GM18951 (cell line): Measurements from ENCODE around the gene GEMIN4.
"Not testable (repeated sequence)": the region's sequence is repeated elsewhere in the genome, so short reads cannot be mapped to it uniquely, and the experiment has no call there.

Experiments
- POLR2A ChIP-seq: IDR thresholded peaks from 4 replicates; pipeline ENCODE4 v1.6.1; 2011; ENCODE audit warnings: mild to moderate bottlenecking; ENCODE audit not compliant: insufficient read length, insufficient read depth; ENCODE audit errors: extremely low read depth
- in situ Hi-C: fragments of 300-500 bp; cut with MboI; formaldehyde crosslinking; loops from one replicate; pipeline ENCODE4 v1.12.0; 2022; ENCODE audit warnings: low sequenced_read_pairs, mixed read lengths, inconsistent platforms; ENCODE audit not compliant: unreplicated experiment

GEMIN4 gene

DNA sequence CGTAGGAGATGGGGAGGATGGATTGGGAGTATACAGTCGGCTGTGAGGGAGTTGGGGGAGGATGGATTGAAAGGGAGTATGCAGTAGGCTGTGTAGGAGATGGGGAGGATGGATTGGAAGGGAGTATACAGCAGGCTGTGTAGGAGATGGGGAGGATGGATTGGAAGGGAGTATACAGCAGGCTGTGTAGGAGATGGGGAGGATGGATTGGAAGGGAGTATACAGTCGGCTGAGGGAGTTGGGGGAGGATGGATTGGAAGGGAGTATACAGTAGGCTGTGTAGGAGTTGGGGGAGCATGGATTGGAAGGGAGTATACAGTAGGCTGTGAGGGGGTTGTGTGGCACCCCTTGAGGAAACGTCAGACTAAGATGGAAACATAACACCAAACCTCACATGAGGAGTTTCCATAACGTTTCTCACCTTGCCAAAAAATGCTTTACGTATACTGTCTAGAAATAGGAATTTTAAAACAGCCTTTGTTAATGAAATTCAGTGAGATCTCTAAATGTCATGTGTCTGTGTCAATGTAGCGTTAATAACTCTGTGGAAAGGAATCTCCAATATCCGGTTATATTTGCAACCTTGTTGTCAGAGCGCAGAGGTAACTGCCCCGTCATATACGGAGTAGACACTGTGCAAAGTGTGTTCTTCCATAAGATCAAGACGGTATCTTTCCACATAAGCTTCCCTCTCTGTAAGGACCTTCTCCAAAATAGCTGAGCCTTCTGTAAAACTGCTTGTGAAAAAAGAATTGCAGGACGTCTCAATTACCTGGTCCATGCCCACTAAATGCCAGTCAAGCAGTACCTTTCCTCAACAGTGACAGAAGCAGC, 31.1 kb downstream of the GEMIN4 start:
- in situ Hi-C loops = no loop called here
- TF ChIP-seq POLR2A = no peak

DNA sequence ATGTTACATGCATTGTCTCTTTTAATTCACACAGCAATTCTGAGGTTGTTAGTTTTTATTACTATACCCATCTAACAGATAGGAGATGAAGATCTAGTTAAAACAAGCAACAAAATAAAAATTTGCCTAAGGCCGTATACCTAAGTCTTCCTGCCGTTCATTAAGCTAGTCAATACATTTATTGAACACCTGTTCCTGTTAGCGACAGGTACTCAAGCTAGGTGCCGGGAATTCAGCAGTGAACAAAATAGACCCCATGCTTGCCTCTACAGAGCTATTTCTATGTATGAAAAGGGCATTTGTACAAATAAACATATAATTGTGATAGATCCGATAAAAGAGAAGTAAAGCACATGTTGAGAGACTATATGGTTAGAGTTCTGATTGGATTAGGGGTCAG, 34.0 kb downstream of the GEMIN4 start:
- in situ Hi-C loops = no loop called here
- TF ChIP-seq POLR2A = no peak

DNA sequence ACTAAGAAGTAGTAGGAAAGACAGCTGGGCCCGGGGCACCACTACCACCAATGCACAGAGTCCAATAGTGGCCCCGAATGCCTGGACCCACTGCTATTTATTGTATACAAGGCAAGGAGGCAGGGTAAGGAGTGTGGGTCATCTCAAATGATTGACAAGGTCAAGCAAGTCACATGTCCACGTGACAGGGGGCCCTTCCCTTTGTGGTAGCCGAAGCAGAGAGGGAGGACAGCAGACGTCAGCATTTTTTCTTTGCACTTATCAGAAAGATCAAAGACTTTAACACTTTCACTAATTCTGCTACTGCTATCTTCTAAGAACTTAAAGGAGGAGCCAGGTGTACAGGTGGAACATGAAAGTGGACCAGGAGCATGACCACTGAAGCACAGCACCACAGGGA, 43.9 kb downstream of the GEMIN4 start:
- in situ Hi-C loops = loop anchor here (10.0 kb wide), 1 partner anchor 293 kb away; a partner anchor contains a TSS
- TF ChIP-seq POLR2A = no peak

DNA sequence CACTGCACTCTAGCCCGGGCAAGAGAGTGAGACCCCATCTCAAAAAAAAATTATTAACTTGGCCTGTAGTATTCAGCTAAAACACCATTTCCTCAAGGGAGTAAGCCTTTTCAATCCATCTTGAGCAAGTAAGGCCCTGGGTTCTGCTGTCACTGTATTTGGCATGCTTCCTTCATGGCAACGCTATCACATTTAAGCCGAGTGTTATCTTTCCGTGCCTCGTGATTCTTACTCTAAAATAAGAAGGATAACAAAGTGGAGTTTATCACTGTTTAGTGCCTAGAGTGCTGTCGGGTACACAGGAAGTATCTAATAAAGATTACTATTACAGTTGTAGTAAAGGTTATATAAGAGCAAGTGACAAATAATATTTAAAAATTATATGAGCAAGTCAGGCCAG, 46.2 kb downstream of the GEMIN4 start:
- in situ Hi-C loops = loop anchor here (10.0 kb wide), 1 partner anchor 291 kb away; a partner anchor contains a TSS
- no peak for TF ChIP-seq POLR2A

DNA sequence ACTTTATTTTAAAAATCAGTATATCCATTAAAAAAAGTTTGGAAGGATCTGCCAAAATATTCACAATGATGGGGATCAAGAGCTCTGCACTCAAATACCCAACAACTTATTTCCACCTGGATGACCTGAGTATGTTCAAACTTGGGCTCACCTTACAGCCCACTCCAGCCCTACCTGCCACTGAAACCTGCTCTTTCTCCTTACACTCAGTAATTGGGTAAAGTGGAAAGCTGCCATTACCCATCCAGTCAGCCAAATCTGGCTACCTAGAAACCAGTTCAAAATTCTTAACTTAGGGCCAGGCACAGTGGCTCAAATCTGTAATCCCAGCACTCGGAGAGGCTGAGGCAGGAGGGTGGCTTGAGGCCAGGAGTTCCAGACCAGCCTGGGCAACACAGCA, 47.1 kb downstream of the GEMIN4 start:
- no peak for TF ChIP-seq POLR2A
- in situ Hi-C loops = loop anchor here (10.0 kb wide), 1 partner anchor 290 kb away; a partner anchor contains a TSS

DNA sequence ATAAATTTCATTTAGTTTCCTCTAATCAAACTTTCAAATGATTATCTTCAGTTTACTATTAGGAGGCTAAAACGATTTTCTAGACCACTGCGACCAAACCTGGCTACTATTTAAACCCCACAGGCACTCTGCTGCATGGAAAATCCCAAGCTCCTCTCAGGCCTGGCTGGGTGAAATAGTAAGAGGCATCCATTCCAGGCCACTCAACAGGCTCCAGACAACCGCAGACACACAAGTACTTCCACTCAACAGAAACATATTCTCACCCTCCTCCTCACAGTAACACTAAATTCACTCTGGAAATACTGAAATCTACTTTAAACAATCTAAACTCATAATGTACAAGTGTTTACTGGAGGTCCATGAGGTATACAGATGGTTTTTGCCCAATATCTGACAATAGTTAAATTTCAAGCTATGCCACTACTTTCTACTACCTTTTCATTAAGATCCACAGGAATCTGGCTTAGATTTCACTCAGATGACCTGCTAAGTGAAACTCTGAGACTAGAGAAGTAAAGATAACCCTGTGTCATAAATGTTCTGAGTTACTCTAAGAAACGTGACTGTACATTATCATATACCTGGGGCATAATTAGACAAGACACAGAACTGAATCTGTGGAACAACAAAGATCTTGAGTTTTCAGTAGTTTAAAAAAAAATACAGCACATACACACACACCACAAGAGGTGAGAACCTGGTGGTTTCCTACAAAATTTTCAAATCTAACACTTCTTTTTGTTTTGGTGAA, 47.8 kb downstream of the GEMIN4 start:
- in situ Hi-C loops = loop anchor here (10.0 kb wide), 1 partner anchor 289 kb away; a partner anchor contains a TSS
- no peak for TF ChIP-seq POLR2A

DNA sequence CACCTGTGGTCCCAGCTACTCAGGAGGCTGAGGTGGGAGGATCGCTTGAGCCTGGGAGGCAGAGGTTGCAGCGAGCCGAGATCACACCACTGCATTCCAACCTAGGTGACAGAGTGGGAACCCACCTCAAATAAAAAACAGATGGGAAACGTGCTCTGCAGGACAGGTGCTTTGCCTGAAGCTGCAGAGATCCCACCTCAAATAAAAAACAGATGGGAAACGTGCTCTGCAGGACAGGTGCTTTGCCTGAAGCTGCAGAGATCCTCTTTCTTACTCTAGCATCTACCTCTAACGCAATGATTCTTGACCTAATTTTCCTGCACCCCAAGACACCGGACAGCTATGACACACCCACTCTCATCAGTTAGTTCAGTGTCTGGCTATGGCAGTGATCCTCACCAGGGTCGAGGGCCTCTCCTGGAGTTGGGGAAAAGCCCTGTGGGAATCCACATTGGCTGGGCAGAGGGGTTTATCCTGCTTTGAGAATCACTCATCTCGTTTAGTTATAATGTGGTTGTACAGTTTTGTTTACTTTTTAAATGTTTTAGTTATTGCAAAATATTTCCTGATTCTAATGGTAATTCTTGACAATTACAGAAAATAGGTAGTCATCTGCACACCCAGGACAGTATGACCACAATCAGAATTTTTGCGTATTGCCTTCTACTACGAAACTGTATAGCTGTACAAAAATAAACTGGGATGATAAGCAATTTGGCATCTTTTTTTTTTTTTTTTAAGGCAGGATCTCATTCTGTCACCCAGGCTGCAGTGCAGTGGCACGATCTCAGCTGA, 48.8 kb downstream of the GEMIN4 start:
- no peak for TF ChIP-seq POLR2A
- in situ Hi-C loops = loop anchor here (10.0 kb wide), 1 partner anchor 288 kb away; a partner anchor contains a TSS

DNA sequence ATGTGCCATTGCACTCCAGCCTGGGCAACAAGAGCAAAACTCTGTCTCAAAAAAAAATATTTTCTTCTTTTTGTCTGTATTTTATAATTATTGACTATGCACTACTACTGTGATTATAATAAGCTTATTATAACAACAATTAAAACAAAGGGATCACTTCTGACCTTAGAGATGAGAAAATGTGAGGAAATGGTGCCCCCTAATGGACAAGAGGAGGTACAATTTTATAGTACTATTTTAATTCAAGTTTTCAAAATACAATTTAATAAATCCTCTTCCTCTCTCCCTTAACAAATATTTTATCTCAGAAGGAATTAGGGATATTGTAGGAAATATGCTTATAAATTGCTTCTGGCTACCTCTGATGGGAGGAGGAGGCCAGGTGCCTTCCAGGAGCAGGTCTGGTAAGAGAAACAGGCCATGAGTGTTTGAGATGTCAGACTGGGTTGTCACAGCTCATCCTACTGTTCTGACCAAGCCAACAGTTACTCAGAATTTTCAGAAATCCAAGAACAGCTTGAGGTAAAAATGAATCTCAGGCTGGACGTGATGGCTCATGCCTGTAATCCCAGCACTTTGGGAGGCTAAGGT, 51.5 kb downstream of the GEMIN4 start:
- no peak for TF ChIP-seq POLR2A
- in situ Hi-C loops = loop anchor here (10.0 kb wide), 1 partner anchor 286 kb away; a partner anchor contains a TSS

DNA sequence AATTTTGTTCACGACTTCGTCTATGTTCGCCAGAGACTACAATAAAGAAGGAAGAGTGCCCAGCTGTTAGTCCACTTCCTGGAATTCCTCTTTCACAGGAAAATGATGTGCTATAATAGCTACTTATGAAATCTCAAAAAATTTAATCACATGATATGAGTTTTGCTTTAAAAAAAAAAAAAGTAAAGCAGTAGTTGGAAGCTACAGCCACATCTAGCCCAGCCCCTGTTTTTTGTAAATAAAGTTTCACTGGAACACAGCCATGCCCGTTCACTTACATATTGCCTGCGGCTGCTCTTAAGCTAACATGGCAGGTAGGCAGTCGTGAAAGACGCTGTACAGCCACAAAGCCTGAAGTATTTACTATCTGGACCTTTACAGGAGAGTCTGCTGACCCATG, 52.7 kb downstream of the GEMIN4 start:
- TF ChIP-seq POLR2A = no peak
- in situ Hi-C loops = no loop called here

DNA sequence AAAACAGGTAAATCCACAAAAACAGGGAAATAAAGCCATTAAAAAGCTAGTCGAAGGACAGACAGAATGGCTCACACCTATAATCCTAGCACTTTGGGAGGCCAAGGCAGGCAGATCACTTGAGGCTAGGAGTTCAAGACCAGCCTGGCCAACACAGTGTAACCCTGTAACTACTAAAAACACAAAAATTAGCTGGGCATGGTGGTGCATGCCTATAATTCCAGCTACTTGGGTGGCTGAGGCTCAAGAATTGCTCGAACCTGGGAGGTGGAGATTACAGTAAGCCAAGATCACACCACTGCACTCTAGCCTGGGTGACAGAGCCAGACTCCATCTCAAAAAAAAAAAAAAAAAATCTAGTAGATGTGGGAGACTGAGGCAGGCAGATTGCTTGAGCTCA, 54.0 kb downstream of the GEMIN4 start:
- in situ Hi-C loops = not testable (repeated sequence)

DNA sequence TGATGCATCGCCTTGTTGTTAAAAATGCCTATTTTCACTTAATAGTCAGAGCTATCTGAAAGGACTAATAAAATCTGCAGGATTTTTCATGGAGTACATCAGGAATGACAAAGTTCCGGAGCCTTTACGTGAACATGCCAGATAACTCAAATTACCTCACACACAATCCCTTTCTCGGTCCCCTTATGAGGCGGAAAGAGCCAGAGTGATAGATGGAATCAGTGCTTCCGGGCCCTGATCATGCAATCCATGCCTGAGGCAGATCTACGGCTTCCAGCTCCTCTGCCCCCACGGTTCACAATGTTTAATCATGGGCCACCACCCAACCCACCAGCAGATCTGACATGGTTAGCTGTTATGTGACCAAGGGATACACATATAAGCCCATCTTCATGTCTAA, 54.4 kb downstream of the GEMIN4 start:
- TF ChIP-seq POLR2A = no peak
- in situ Hi-C loops = no loop called here

DNA sequence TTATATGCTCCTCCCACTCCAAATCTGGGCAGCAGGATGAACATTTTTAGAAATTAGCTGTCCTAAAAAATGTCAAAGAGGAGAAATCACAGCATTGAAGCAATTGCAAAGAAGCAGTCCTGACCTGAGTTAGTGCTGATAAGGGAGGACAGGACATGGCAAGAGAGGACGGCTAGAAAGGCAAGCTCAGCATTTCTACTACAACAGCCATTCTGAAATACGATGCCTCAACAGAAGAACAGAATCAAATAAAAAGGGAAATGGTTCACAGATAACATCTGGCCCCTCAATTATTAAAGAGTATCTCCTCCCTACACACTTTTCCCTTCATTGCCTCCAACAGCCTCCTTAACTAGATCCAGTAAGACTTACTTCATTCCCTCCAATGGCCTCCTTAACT, 55.7 kb downstream of the GEMIN4 start:
- in situ Hi-C loops = no loop called here
- no peak for TF ChIP-seq POLR2A
